AML-193 (cell line): Measurements from ENCODE around the gene PRXL2C.
"Not testable (repeated sequence)": the region's sequence is repeated elsewhere in the genome, so short reads cannot be mapped to it uniquely, and the experiment has no call there.

ENCODE experiments used
- DNase-seq, 2 experiments: peaks; one replicate each; lab custom pipeline; 2025; lab: John Stamatoyannopoulos, UW

The PRXL2C gene

GRCh38 chr9:96655198-96655851 is at the start of gene PRXL2C:
Gene PRXL2C, minus strand, starts transcription at chr9:96655317. Its CDS starts 36 bp downstream, at chr9:96655281.
- no peak for DNase-seq

- DNase-seq = not testable (repeated sequence)
Measured at GRCh38 chr9:96700721-96701375, 45.7 kb upstream of the PRXL2C start.

DNA sequence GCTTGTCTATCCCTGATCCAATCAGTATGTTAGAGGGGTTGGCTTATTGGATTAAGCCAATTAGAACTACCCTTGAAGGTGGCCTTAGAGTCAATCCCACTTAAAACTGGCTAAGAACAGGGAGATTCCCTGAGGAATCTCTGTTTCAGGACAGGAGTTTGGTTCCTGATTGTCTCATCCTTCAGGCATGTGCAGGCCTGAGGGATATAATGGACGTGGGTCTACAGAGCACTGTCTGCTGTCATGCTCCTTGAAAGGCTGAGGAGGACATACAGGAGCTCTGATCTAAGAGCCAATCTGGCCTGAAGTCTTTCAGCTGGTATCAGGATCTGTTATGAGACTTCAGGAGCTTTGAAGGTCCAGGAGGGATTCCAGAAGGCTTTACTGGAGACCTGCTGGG is 36.2 kb upstream of the PRXL2C start:
- DNase-seq = no peak

GRCh38 chr9:96688745-96689464 is 33.8 kb upstream of the PRXL2C start:
- no peak for DNase-seq

DNA sequence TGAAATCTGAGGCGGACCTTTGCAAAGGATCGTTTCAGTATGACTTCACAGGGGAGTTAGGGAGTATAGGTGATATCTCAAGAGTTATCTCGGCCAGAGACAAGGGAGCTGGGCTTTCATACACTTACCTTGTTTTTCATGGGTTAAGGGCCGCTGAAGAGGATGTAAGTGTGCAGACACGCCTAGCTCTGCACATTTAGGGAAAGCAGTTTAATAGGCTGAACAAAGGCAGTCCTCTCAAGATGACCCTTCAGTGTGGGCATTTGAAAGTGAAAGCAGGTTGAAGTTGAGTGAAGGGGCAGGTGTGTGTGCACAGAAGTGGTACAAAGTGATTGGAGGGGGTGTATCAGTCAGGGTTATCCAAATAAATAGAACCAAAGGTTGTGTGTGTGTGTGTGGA is 33.1 kb upstream of the PRXL2C start:
- no peak for DNase-seq

- DNase-seq = no peak
Measured at GRCh38 chr9:96686638-96687335, 31.7 kb upstream of the PRXL2C start.

DNA sequence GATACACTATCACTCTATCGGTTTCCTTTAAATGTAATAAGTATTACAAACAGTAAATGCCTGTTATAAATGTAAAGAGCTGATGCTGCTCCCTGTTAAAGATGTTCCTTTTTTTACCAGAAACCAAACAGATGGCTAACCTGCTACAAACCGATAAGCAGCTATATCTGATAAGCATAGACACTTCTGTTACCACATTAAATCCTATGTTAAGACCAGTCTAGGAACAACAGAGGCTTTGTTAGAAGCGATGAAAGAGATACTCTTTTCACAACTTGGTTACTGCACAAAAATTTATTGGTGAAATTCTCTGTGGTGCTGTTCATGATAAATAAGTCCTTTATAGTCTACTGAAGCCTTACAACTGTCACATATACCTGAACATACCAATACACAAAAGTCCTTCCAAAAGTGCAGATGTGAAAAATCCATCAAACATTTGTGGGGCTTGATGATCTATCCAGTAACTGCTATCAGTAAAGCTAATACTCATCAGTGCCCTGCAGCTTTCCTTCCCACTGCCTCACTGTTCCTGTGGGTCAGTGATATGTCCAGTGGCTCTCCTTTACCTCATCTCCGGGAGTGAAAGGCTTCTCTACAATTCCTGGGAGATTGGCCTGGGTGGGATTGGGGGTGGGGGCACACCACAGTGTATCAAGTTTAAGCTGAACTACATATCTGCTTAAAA is 25.8 kb upstream of the PRXL2C start:
- DNase-seq = no peak

GRCh38 chr9:96674906-96675538 is 19.9 kb upstream of the PRXL2C start:
- DNase-seq = no peak

- DNase-seq = not testable (repeated sequence)
Measured at GRCh38 chr9:96673786-96674185, 18.7 kb upstream of the PRXL2C start.

- no peak for DNase-seq
Measured at GRCh38 chr9:96668868-96669534, 13.9 kb upstream of the PRXL2C start.

DNA sequence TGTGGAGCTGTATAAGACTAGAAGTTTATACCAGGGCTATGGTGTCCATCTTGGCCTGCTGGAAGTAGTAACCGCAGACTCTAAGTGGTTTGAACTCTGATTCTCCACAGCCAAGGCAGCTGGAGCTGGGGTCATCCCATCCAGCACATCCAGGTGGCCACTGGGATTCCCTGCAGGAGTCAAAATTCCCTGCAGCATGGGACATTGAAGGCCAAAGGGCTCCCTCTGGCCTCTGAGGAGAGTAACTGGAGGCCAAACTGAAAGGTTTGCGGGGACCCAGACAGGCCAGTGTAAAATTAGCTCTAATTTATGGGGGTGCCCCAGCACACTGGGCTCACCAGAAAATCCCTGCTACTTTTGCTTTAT is 12.2 kb upstream of the PRXL2C start:
- DNase-seq = no peak

- DNase-seq = peak; percentile 28 to 29
Measured at GRCh38 chr9:96666653-96667362, 11.7 kb upstream of the PRXL2C start.

DNA sequence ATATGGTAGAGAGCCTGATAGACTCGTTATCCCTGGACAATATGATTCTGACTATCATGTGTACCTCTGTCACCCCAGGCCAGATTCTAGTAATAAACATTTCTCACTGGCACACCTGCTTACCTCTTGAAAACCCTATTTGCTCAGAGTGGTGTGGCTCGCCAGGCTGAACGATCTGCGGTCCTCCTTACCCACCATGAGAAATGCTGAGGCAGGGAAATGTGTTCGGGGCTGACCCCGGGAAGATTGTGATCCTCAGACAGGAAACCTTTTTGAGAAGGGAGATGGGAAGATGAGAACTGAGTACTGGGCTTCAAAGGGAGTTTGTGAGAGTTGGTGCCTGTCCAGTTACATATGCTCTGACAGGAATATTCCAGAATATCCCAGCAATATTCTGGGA is 10.7 kb upstream of the PRXL2C start:
- no peak for DNase-seq

DNA sequence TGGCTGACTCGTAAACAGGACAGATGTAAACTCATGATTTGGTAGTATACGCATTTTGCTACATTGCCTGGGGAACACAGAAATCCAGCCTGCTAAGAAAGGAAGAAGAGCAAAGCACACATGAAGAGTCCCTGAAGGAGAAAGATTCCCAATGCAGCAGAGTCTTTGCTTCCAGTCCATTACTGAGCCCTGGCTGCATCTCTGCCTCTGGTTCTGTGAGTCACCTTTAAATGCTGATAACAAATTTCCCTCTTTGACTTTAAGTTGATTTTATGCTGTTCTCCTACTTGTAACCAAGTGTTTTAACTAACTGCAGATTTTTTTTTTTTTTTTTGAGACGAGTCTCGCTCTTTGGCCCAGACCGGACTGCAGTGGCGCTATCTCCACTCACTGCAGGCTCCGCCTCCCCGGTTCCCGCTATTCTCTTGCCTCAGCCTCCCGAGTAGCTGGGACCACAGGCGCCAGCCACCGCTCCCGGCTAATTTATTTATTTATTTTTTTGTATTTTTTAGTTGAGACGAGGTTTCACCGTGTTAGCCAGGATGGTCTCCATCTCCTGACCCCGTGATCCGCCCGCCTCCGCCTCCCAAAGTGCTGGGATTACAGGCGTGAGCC is 8.5 kb upstream of the PRXL2C start:
- no peak for DNase-seq

GRCh38 chr9:96661711-96662110 is 6.6 kb upstream of the PRXL2C start:
- no peak for DNase-seq

DNA sequence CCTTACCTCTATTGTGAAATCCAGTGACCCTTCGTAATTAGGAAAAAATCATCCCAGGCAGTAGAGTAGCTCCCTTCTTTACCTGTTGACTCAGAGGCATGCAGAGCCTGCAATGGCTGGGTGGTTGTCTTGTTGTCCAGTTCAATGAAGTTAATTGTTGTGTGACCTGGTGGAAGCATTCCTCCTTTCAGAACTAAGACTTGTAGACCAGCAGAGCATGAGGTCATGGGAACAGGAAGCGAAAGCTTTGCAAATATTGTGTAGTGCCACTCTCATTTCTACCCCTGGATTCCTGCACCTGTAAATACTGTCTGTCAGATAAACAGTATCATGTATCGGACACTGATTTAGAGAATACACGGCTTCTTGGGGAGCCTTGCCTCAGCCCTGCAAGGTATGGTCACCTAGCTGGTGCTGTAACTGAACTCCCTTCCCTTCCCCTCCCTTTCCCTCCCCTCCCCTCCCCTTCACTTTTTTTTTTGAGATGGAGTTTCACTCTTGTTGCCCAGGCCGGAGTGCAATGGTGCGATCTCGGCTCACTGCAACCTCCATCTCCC is 5.7 kb upstream of the PRXL2C start:
- no peak for DNase-seq

DNA sequence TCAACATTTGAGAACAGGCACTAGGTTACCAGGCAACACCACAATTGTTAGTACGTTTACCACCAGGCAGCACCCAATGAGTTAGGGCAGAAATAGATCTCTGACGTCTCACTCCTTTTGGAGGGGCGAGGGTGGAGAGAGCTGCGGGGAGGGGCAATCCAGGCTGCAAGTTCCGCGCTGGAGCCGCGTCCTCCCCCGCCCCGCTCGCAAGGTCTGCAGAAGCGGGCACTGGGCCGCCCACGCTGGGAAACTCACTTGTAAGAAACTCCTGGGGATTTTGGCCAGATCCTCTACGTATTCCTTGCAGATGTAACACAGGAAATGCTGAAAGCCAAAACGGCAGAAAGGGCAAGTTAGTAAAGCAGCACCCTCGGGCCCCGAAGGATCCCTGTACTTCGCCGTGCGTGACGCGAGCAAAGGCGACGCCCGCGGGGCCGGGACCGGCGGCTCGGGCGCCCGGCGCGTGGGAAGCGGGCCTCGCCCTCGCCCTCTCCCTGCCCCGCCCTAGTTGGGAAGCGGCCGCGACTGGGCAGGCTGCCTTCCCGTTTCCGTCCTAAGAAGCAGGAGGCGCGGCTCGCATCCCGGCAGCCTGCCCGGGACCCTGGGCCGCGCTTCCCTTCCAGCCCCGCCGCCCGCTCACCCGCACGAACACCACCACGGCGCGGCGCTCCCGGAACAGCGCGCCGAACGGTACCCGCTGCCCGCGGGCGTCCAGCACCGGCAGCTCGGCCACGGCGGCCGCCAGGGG is 493 bp downstream of the PRXL2C start:
- DNase-seq = no peak

GRCh38 chr9:96651626-96652025 is 3.5 kb downstream of the PRXL2C start:
- DNase-seq = peak; percentile 6 to 12
